T-helper 2 cell treated with Interferon-gamma antibody and Interleukin-4, amounts not matched to agents 100 ng/mL and 5 ng/mL, for 36 hours (primary cell): ENCODE data around the gene FPGS. TPM values are rescaled to one million over a fixed set of nuclear protein-coding genes. Genes with fewer than 3 reads are reported as not detected.

ENCODE experiments used
- intact Hi-C: fragments of 100-400 bp; cut with micrococcal nuclease; formaldehyde crosslinking; loops from one replicate; pipeline ENCODE4 v1.15.1; 2023
- total RNA-seq: library from RNA; stranded (reverse); gene quantifications from 2 replicates; pipeline ENCODE4 v1.2.3, GENCODE V29; 2022

Gene FPGS
- total RNA-seq, 1 donor from 2014 or later: 97.5 TPM

DNA sequence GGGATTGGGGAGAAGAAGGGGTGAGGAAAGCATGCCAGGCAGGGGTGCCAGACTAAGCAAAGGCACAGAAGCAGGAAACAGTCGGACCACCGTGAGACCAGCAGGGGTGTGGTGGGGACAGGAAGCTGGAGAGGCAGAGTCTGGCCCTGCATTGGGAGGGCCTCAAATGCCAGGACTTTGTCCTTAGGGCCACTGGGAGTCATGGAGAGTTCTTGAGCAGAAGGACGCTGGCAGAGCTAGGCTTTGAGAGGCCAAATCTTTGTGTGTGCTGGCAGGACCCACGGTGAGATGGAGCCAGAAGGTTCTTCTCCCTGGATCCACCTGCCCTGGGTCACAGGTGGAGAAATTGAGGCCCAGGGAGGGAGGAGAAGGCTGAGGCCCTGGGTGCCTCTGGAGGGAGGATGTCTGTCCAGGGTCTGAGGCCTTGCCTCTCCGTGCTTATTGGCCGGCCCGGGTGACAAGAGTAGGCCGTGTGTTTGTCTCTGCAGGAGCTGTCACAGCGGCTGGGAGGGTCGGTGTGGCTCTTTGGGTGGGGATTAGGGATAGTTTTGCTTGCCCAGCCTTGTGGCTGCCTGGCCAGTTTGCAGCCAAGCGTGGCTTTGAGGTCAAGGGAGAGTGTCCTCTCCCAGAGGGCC, 53.5 kb downstream of the FPGS start:
- intact Hi-C loops: no loop called here

- intact Hi-C loops: no loop called here
Measured at GRCh38 chr9:127856729-127857116, 54.0 kb downstream of the FPGS start.

DNA sequence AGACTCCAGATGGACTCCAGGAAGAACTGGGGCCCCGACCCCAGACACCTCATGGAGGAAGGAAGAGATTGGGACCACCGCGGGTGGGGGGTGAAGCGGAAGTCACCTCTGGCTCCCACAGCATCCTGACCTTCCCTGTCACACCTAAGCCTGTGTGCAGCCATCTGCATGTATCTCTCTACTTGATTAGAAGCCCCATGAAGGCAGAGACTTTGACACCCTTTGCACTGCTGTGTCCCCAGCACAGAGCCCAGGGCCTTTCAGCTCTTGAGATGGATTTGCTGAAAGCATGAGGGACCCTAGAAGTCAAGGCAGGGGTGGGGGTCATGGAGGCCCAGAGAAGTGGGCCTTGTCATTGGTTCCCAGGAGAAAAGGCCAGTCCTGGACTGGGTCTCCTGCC, 54.6 kb downstream of the FPGS start:
- intact Hi-C loops: no loop called here

- intact Hi-C loops: no loop called here
Measured at GRCh38 chr9:127858041-127858512, 55.4 kb downstream of the FPGS start.

DNA sequence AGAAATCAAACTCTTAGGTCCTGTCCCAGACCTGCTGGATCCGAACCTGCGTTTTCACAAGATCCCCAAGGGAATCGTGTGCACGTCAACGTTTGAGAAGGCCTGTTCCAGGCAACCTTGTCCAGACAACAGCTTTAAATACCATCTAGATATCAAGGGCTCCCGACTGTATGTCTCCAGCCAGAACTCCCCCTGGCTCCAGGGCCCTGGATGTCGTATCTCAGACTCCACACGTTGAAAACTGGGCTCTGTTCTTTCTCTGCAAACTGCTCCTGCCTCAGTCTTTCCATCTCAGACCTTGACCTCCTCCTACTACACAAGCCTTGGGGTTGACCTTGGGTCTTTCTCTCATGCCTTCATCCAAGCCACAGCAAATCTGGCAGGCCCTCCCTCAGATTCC, 57.6 kb downstream of the FPGS start:
- intact Hi-C loops: no loop called here

- intact Hi-C loops: no loop called here
Measured at GRCh38 chr9:127860779-127861178, 58.1 kb downstream of the FPGS start.

DNA sequence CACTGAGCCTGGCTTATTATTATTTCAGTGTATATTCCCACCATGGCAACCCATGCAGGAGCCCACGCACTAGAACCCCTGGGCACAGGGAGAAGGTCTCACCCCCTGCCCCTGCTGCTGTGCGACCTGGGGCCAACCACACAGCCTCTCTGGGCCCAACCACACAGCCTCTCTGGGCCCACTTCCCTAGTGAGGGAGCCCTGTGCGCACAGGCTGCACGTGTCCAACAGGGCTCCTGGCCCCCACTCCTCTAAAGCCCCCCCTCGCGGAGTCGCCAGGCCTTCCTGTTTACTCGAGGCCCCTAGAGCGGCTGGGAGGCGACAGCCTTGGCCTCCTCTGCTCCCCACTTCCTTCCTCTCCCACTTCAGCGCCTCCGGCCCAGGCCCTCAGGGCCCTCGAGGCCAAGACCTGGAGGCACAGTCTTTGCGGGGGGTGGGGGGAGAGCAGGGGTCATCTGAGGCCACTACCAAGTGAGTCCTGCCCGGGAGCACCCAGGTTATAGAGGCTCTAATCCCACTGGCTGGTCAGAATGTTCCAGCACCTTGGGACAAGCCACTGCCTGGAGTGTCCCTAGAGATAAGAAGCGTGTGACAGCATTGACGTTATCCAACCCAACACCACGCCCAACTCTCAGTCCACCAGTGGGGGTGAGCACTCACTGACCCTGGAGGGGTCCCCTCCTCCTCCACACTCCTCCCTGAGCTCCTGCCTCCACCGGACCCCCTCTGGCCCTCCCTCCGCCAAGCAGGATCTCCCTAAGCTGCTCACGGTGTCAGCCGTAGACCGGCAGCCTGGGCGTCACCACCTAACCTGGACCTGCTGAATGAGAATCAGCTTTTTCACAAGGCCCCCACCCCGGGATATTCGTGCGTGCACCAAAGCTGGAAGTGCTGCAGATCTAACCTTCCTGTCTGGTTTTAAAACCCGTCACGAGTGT, 59.7 kb downstream of the FPGS start:
- intact Hi-C loops: no loop called here

- intact Hi-C loops: no loop called here
Measured at GRCh38 chr9:127863191-127863621, 60.5 kb downstream of the FPGS start.

Other genes with a start within 250 kb of the FPGS start
- gene STXBP1, start 190.6 kb upstream of the FPGS start, total RNA-seq: 23.1 and 23.9 TPM in 2 replicates
- gene CFAP157, start 95.9 kb upstream of the FPGS start, total RNA-seq: not detected in 2 replicates
- 9.2 and 9.3 TPM in 2 replicates for gene PTRH1, start 87.2 kb upstream of the FPGS start, total RNA-seq
- 0.27 and 0.32 TPM in 2 replicates for gene TTC16, start 86.8 kb upstream of the FPGS start, total RNA-seq
- gene TOR2A, start 67.6 kb upstream of the FPGS start, total RNA-seq: 23.4 and 24.7 TPM in 2 replicates
- gene SH2D3C, start 24.2 kb upstream of the FPGS start, total RNA-seq: 57.6 and 58.4 TPM in 2 replicates
- 102 and 104 TPM in 2 replicates for gene CDK9, start 16.8 kb upstream of the FPGS start, total RNA-seq
- 21.4 and 23.0 TPM in 2 replicates for gene ENG, start 51.8 kb downstream of the FPGS start, total RNA-seq
- 44.5 and 46.5 TPM in 2 replicates for gene AK1, start 74.8 kb downstream of the FPGS start, total RNA-seq
- 91.4 and 96.1 TPM in 2 replicates for gene ST6GALNAC6, start 96.7 kb downstream of the FPGS start, total RNA-seq
- gene ST6GALNAC4, start 114.2 kb downstream of the FPGS start, total RNA-seq: 23.2 and 23.8 TPM in 2 replicates
- gene PIP5KL1, start 127.9 kb downstream of the FPGS start, total RNA-seq: 1.7 and 2.7 TPM in 2 replicates
- gene DPM2, start 135.0 kb downstream of the FPGS start, total RNA-seq: 66.5 and 68.6 TPM in 2 replicates
- 399 and 400 TPM in 2 replicates for gene EEIG1, start 178.1 kb downstream of the FPGS start, total RNA-seq